ENCODE results near the gene ZNF101.

Gene ZNF101

DNA sequence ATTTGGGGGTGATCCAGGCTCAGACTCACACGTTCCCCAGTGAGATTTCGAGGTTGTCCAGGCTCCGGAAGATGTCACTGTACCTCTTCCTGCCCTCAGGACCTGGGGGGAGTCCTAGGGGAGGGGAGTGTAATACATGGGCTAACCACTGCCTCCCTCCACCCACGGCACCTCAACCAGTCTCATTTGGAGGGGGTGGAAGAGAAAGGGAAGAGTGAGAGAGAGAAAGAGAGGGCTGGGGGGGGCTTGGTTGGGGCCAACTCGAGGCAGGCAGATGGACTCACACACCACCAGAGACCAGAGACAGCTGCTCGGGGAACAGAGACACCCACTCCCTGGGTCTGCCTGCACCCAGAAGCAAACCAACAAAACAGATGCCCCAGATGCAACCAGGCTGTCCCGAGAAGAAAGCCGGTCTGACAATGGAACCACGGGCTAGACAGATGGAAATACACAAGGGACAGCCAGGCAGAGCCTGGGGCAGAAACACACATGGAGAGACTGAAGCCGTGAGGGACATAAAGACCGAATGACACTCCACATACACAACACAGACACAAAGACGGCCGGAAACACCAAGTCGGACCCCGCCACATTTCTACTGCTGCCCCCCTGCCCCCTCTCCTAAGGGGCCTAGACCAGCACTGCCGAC, 26.0 kb upstream of the ZNF101 start:
- DNase-seq = no peak

- DNase-seq = peak in 1 of 2 experiments; percentile 11
Observed at GRCh38 chr19:19643158-19644053, 25.2 kb upstream of the ZNF101 start, which contains the start of gene GMIP. Gene GMIP, minus strand, starts transcription at chr19:19643657. Its CDS starts 128 bp downstream, at chr19:19643529.

GRCh38 chr19:19644054-19644388, 24.6 kb upstream of the ZNF101 start:
- DNase-seq = no peak

- no peak for DNase-seq
Observed at GRCh38 chr19:19645233-19645870, 23.3 kb upstream of the ZNF101 start.

- no peak for DNase-seq
Observed at GRCh38 chr19:19647037-19647835, 21.4 kb upstream of the ZNF101 start.

GRCh38 chr19:19649155-19649554, 19.5 kb upstream of the ZNF101 start:
- no peak for DNase-seq

GRCh38 chr19:19649580-19649995, 19.1 kb upstream of the ZNF101 start:
- no peak for DNase-seq

GRCh38 chr19:19650331-19650730, 18.3 kb upstream of the ZNF101 start:
- DNase-seq = no peak

DNA sequence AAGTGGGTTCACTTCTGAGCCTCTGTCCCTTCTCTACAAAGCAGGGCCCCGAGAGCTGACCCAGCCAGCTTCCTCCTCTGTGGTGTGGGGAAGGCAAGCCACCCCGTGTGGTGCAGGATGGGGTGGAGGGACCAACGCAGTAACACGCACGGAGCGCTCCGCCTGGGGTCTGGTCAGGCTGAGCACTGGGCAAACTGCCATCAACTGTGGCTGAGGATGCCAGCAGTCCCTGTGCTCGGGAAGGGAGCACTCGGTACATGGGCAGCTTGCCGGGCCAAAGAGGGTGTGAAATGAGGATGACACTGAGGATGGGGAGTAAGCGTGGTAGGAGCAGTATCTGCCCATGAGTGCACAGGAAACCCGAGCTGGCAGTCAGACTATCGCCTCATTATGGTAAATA, 17.6 kb upstream of the ZNF101 start:
- no peak for DNase-seq

GRCh38 chr19:19652482-19653295, 15.9 kb upstream of the ZNF101 start:
- DNase-seq = no peak

DNA sequence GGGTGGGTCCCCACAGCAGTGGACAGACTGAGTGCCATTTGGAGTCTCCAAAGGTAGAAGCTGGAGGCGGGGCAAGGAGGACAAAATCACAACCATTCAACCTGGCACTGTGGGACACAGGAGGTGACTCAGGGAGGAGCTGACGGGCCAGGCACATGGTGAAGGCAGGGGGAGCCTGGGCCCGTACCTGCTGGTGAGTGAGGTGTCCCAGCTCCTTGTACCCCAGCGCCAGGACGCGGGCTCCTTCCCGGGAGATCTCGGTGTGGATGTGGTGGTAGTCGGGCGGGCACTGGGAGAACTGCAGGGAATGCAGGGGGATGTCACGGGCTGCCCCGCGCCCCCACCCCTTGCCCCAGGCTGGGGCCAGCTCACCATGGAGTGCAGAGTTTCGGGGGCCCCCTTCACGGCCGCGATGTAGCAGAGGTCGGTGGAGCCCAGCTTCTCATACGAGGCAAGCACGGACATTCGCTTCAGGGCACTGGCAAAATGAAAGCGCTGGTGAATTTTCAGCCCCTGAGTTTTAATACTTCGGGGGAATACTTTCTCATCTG, 15.0 kb upstream of the ZNF101 start:
- no peak for DNase-seq

- no peak for DNase-seq
Observed at GRCh38 chr19:19654441-19654840, 14.2 kb upstream of the ZNF101 start.

- DNase-seq = no peak
Observed at GRCh38 chr19:19655051-19655594, 13.5 kb upstream of the ZNF101 start.

DNA sequence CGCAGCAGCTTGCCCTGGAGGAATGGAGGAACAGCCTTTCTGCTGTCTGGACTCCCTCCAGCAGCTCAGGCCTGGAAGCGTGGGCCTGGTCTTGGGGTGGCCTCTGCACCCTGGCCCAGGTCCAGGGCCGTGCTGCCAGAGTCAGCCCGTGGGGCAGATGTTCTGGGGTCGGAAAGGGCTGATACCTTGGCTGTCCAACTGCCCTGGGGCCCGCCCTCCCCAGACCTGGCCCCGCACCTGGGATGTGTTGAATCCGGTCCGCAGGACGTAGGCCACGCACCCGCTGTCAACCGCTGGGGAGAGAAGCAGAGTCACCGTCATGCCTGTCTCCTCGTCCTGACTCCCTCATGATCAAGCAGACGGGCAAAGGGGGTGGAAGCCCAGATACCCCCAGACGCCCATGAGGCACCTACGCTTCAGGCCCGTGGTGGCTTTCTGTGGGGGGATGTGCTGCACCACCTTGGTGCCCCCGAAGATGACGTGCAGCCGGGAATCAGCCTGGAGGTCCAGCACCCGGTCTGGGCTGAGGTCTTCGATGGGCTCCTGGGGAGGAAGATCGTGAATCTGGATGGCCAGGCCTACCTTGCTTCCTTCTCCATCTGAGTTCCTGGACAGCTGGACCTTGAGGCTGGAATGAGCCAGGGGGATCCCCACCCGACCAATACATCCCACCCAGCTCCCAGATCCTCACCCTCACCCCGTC, 12.8 kb upstream of the ZNF101 start:
- DNase-seq = no peak

DNA sequence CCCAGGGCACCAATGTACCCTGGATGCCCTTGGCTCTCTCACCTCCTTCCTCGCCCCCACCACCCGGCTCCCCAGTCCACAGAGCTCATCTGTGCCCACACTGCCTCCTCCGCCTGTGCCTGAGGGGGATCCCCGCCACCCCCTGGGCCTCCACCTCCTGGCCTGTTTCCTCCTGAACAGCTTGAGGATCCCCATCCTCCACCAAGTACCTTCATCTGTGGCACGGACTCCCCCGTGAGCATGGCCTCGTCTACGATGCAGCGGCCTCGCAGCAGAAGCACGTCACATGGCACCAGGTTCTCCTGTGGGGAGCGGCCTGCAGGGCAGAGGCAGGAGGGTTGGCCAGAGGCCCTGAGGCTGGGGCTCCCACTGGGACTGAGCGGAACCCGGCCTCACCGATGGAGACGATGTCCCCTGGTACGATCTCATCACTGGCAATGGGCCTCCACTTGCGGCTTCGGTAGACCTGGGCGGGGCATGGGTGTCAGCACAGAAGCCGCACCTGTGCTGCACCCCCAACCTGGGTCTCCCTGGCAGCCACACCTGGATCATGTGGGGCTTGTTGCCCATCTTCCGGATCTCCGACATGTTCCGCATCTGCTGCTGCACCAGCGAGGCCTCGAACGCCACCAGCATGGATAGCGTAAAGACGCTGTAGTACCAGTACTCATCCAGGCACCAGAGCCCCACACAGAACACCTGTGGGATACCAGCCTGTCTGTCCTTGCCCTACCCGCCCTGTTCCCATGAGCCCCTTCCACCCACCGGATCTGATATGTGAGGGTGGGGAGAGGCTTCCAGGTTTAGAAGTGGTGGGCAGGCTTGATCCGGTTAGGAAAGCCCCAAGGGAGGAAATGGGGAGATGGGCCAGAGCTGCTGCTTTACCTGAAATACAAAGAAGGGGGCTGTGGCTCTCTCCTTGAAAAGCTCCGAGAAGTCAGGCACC, 11.9 kb upstream of the ZNF101 start:
- DNase-seq = no peak

DNA sequence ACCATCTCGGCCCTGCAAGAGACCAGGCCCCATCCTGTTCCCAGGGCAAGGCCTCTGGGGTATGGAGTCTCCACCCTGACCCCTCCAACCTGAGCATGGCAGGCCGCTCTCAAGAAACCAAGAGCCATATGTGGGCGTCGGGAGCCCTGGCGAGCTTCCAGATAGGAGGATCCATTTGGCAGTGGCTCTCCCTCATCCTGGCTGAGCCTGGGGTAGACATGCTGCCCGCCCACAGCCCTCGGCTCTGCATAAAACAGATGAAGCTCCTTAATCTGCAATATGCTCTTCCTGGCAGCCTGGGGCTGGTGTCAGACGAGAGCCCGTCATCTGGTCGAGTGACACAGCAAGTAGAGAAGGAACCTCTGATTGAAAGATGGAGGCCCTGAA, 11.2 kb upstream of the ZNF101 start:
- DNase-seq = no peak

DNA sequence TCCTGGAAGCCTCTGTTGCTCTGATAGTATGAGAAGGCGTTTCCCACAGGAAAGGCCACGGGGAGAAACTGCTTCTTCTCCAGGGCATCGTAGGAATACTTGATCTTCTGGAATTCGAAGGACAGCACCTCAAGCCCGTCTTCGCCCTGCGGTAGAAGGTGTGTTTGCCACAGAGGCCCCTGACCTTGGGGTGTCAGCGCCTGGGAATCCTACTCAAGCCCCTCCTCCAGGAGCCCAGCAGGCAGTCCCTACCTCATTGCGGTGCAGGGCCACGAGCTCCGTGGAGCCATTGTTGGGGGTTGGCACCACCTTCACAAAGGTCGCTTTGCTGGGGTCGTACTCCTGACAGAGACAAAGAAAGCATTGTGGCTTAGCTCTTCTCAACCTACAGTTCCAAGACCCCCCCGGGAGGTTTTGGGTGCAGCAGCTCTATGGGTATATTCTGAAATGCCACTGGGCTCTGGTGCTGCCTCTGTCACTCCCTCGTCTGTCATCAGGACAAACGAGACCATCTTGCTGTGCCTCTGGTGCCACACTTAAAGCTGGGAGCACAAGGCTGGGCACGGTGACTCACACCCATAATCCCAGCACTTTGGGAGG, 8.9 kb upstream of the ZNF101 start:
- DNase-seq = no peak

DNA sequence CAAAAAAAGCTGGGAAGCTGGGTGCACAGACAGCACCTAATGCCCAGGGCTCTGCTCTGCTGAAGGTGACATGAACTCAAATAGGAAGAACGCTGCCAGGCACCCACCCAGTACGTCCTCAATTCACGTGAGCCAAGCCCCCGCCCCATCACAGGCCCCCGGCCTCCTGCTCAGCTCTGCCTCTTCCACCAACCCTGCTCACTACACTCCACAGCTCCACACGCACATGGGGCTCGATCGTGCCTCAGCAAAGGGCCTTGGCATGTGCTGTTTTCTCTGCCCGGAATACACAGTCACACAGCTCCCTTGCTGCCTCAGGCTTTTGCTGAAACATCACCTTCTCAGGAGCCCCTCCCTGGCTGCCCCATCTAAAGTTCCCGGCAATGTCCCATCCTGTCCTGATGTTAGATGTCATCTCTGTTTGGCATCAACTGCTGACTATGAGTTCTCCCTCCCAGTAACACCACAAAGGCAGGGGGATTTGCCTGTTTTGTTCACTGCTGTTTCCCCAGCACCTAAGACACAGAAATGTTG, 7.4 kb upstream of the ZNF101 start:
- DNase-seq = no peak

DNA sequence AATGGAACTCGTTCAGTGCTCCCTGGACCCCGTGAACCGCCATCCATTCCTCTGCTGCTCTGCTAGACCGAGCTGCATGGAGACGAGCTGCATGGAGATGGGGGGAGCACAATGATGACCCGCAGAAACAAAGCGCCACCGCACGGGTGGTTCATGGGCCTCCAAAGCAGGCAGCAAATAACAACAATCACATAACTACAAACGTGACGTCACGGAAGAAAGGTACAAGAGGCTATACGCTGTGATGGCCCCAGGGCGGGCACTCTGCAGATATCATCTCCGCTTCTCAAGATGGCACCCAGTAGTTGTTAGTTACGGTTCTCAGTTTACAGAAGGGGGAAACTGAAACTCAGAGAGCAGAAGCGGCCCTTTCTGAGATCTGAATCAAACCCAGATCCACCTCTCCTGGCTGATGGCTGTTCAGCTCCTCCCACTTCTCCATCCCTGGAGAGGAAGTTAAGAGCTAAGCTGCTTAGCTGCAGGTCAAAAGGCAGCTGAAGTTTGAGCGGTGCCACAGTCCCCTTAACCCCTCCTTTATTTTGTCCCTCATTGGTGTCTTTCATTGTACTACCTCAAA, 6.9 kb upstream of the ZNF101 start:
- no peak for DNase-seq

Data from NCI-H187 (cell line).